ENCODE measurements around the gene MDN1. TPM values are rescaled to one million over a fixed set of nuclear protein-coding genes. Genes with fewer than 3 reads are reported as not detected.

MDN1 gene
- total RNA-seq, 2 donors from 2014 or later: 85.4 to 145 TPM

- H3K9ac ChIP-seq (ENCODE audit: extremely low read depth, low read length, poor library complexity, severe bottlenecking): no peak overlapping the region
- 85% methylated on average over 1 of the region's 1 CpG; no CpG with 5 or more reads in 1 of the 2 experiments for WGBS, 2 experiments (ENCODE audit: insufficient coverage in 1 of 2, insufficient read length in 1 of 2)
- peaks cover 94% of the 10 kb centered on the region for H3K36me3 ChIP-seq (ENCODE audit: control insufficient read depth, insufficient read depth, low read length)
- no peaks in the 10 kb centered on the region for H3K27me3 ChIP-seq (ENCODE audit: control insufficient read depth, insufficient read depth, low read length, poor library complexity, severe bottlenecking)
- no peak overlapping the region for H3K27ac ChIP-seq (ENCODE audit: low read depth, low read length)
- no peak overlapping the region for H3K27ac Mint-ChIP-seq
- no peaks in the 10 kb centered on the region for H3K27me3 Mint-ChIP-seq (ENCODE audit: insufficient read depth)
- H3K9me3 ChIP-seq (ENCODE audit: control insufficient read depth, low read length): no peaks in the 10 kb centered on the region
- peaks cover 80% of the 10 kb centered on the region for H3K36me3 Mint-ChIP-seq (ENCODE audit: low read depth)
- H3K4me1 ChIP-seq (ENCODE audit: control insufficient read depth, insufficient read depth, low read length): no peaks in the 10 kb centered on the region
- peaks cover 2% of the 10 kb centered on the region for H3K9me3 Mint-ChIP-seq
- no peak overlapping the region for H3K4me3 Mint-ChIP-seq
- H3K4me1 Mint-ChIP-seq: peaks cover 2% of the 10 kb centered on the region
- DNase-seq: no peak
- H3K4me3 ChIP-seq (ENCODE audit: low read length): no peak overlapping the region
- no peak for TF ChIP-seq CTCF (conservative IDR thresholded peaks at IDR 0.05)
Observed at GRCh38 chr6:89729818-89730217, 89.8 kb downstream of the MDN1 start.

- Histone ChIP-seq H3K9me3 (ENCODE audit: control insufficient read depth, low read length) (no peaks in the 10 kb centered on the region), H3K9ac (ENCODE audit: extremely low read depth, low read length, poor library complexity, severe bottlenecking) (no peak overlapping the region), H3K27ac (ENCODE audit: low read depth, low read length) (no peak overlapping the region), H3K27me3 (ENCODE audit: control insufficient read depth, insufficient read depth, low read length, poor library complexity, severe bottlenecking) (no peaks in the 10 kb centered on the region), H3K4me3 (ENCODE audit: low read length) (no peak overlapping the region), H3K4me1 (ENCODE audit: control insufficient read depth, insufficient read depth, low read length) (no peaks in the 10 kb centered on the region), H3K36me3 (ENCODE audit: control insufficient read depth, insufficient read depth, low read length) (peaks cover 97% of the 10 kb centered on the region)
- DNase-seq: no peak
- no peak for TF ChIP-seq CTCF (conservative IDR thresholded peaks at IDR 0.05)
- Mint-ChIP-seq H3K4me1 (peaks cover 2% of the 10 kb centered on the region), H3K27ac (no peak overlapping the region), H3K9me3 (peaks cover 2% of the 10 kb centered on the region), H3K4me3 (no peak overlapping the region), H3K36me3 (ENCODE audit: low read depth) (peaks cover 90% of the 10 kb centered on the region), H3K27me3 (ENCODE audit: insufficient read depth) (no peaks in the 10 kb centered on the region)
- WGBS, 2 experiments (ENCODE audit: insufficient coverage in 1 of 2, insufficient read length in 1 of 2): 93 to 100% methylated on average over 5 to 7 of the region's 7 CpGs
Observed at GRCh38 chr6:89727501-89727900, 92.1 kb downstream of the MDN1 start.

- Histone ChIP-seq H3K36me3 (ENCODE audit: control insufficient read depth, insufficient read depth, low read length) (peaks cover 95% of the 10 kb centered on the region), H3K27ac (ENCODE audit: low read depth, low read length) (no peak overlapping the region), H3K4me1 (ENCODE audit: control insufficient read depth, insufficient read depth, low read length) (no peaks in the 10 kb centered on the region), H3K27me3 (ENCODE audit: control insufficient read depth, insufficient read depth, low read length, poor library complexity, severe bottlenecking) (no peaks in the 10 kb centered on the region), H3K4me3 (ENCODE audit: low read length) (no peak overlapping the region), H3K9me3 (ENCODE audit: control insufficient read depth, low read length) (no peaks in the 10 kb centered on the region), H3K9ac (ENCODE audit: extremely low read depth, low read length, poor library complexity, severe bottlenecking) (no peak overlapping the region)
- H3K4me1 Mint-ChIP-seq: peaks cover 2% of the 10 kb centered on the region
- no peak overlapping the region for H3K4me3 Mint-ChIP-seq
- no peak for TF ChIP-seq CTCF (conservative IDR thresholded peaks at IDR 0.05)
- peak overlapping the region; percentile 20 for H3K27ac Mint-ChIP-seq
- 90 to 95% methylated on average over 1 to 3 of the region's 3 CpGs for WGBS, 2 experiments (ENCODE audit: insufficient coverage in 1 of 2, insufficient read length in 1 of 2)
- no peak for DNase-seq
- peaks cover 87% of the 10 kb centered on the region for H3K36me3 Mint-ChIP-seq (ENCODE audit: low read depth)
- no peaks in the 10 kb centered on the region for H3K27me3 Mint-ChIP-seq (ENCODE audit: insufficient read depth)
- no peaks in the 10 kb centered on the region for H3K9me3 Mint-ChIP-seq
Observed at GRCh38 chr6:89724981-89725380, 94.6 kb downstream of the MDN1 start.
